ENCODE results near the gene NT5M. TPM values are rescaled to one million over a fixed set of nuclear protein-coding genes. Genes with fewer than 3 reads are reported as not detected.

NT5M gene
- total RNA-seq, 1 experiment from 2014 or later = 10.2 TPM

DNA sequence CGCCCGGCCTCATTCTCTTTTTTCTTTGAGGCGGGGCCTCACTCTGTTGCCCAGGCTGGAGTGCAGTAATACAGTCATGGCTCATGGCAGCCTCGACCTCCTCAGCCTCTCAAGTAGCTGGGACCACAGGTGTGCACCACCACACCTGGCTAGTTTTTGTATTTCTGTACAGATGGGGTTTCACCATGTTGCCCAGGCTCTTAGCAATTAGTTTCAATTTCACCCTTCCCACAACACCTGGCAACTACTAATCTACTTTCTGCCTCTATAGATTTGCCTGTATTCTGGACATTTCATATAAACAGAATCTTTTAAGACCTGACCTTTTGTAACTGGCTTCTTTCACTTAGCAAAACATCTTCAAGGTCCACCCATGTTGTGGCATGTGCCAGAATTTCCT, 8.0 kb upstream of the NT5M start:
- no peaks in the 10 kb centered on the region for H4K20me1 ChIP-seq (ENCODE audit: insufficient read depth)
- no peaks in the 10 kb centered on the region for H3K27me3 ChIP-seq (ENCODE audit: insufficient read depth, low read length)
- no peak overlapping the region for H3K9ac ChIP-seq (ENCODE audit: low read length)
- H3K27ac ChIP-seq (ENCODE audit: low read depth, low read length) = no peak overlapping the region
- no peaks in the 10 kb centered on the region for H3K36me3 ChIP-seq (ENCODE audit: control insufficient read depth in 1 of 2, insufficient read depth in 2 of 2, low read length in 2 of 2)
- no peaks in the 10 kb centered on the region for H3K9me3 ChIP-seq (ENCODE audit: control insufficient read depth in 1 of 2, insufficient read depth in 1 of 2, low read depth in 1 of 2, low read length in 2 of 2)
- CTCF ChIA-PET = no interaction called here
- BruUV-seq (replicated peaks) = no TSS peak
- TF ChIP-seq YY1 (IDR thresholded peaks at IDR 0.05; ENCODE audit: extremely low read depth, insufficient replicate concordance, low read depth, low read length) (no peak), TCF7L2 (IDR thresholded peaks at IDR 0.05; ENCODE audit: borderline replicate concordance, extremely low read depth, insufficient read depth, insufficient read length) (no peak), ZFX (IDR thresholded peaks at IDR 0.05) (no peak), ELF1 (IDR thresholded peaks at IDR 0.05; ENCODE audit: borderline replicate concordance, low read depth) (no peak), RAD21 (IDR thresholded peaks at IDR 0.05; ENCODE audit: low read depth) (no peak), POLR2A (IDR thresholded peaks at IDR 0.05; ENCODE audit: borderline replicate concordance, extremely low read depth, insufficient read depth, insufficient read length) (no peak), EZH2 (IDR thresholded peaks at IDR 0.05) (no peak), JUND (IDR thresholded peaks at IDR 0.05) (no peak), POLR2AphosphoS5 (IDR thresholded peaks at IDR 0.05; ENCODE audit: low read depth, low read length) (no peak), SIN3A (IDR thresholded peaks at IDR 0.05; ENCODE audit: low read depth) (no peak)
- TF ChIP-seq, protein P1, sequence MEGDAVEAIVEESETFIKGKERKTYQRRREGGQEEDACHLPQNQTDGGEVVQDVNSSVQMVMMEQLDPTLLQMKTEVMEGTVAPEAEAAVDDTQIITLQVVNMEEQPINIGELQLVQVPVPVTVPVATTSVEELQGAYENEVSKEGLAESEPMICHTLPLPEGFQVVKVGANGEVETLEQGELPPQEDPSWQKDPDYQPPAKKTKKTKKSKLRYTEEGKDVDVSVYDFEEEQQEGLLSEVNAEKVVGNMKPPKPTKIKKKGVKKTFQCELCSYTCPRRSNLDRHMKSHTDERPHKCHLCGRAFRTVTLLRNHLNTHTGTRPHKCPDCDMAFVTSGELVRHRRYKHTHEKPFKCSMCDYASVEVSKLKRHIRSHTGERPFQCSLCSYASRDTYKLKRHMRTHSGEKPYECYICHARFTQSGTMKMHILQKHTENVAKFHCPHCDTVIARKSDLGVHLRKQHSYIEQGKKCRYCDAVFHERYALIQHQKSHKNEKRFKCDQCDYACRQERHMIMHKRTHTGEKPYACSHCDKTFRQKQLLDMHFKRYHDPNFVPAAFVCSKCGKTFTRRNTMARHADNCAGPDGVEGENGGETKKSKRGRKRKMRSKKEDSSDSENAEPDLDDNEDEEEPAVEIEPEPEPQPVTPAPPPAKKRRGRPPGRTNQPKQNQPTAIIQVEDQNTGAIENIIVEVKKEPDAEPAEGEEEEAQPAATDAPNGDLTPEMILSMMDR (IDR thresholded peaks at IDR 0.05 in 2 of 3, conservative IDR thresholded peaks at IDR 0.05 in 1 of 3; ENCODE audit: borderline replicate concordance in 1 of 3, insufficient read depth in 1 of 3, low read depth in 2 of 3, low read length in 2 of 3) = no peak
- TF ChIP-seq, protein P2, sequence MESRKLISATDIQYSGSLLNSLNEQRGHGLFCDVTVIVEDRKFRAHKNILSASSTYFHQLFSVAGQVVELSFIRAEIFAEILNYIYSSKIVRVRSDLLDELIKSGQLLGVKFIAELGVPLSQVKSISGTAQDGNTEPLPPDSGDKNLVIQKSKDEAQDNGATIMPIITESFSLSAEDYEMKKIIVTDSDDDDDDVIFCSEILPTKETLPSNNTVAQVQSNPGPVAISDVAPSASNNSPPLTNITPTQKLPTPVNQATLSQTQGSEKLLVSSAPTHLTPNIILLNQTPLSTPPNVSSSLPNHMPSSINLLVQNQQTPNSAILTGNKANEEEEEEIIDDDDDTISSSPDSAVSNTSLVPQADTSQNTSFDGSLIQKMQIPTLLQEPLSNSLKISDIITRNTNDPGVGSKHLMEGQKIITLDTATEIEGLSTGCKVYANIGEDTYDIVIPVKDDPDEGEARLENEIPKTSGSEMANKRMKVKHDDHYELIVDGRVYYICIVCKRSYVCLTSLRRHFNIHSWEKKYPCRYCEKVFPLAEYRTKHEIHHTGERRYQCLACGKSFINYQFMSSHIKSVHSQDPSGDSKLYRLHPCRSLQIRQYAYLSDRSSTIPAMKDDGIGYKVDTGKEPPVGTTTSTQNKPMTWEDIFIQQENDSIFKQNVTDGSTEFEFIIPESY (IDR thresholded peaks at IDR 0.05; ENCODE audit: extremely low read depth, insufficient replicate concordance, low read length) = no peak
- no peak for DNase-seq (ENCODE audit: low read depth, low spot score)
- no peak overlapping the region for H2AFZ ChIP-seq (ENCODE audit: low read depth, low read length, poor library complexity, severe bottlenecking)
- no peak overlapping the region for H3K4me2 ChIP-seq (ENCODE audit: low read length)
- intact Hi-C loops (cut with micrococcal nuclease) = no loop called here
- H3K9me2 ChIP-seq (ENCODE audit: insufficient read depth) = no peaks in the 10 kb centered on the region
- H3K79me2 ChIP-seq (ENCODE audit: insufficient read depth, low read length) = no peaks in the 10 kb centered on the region
- POLR2A ChIA-PET = no interaction called here
- H3K4me3 ChIP-seq (replicated peaks in 1 of 2; ENCODE audit: low read depth in 1 of 2, low read length in 2 of 2) = no peak overlapping the region
- RAD21 ChIA-PET (ENCODE audit: low non-redundant PET in 1 of 2, low total read pairs in 2 of 2, uncharacterized antibody in 2 of 2, unreplicated experiment in 2 of 2) = no interaction called here
- no peaks in the 10 kb centered on the region for H3K4me1 ChIP-seq (ENCODE audit: control insufficient read depth in 1 of 2, insufficient read depth in 2 of 2, low read length in 2 of 2)
- ATAC-seq = no peak
